Cerebellar cortex (tissue), 1 donor: ENCODE results near the gene KIFC1.

ENCODE experiments used
- DNase-seq: peaks from one replicate; pipeline ENCODE4 v3.0.0-alpha.2; 2015; ENCODE audit warnings: low spot score

The KIFC1 gene

GRCh38 chr6:33426590-33427511, 35.2 kb downstream of the KIFC1 start:
- no peak for DNase-seq

GRCh38 chr6:33427585-33428223, 36.1 kb downstream of the KIFC1 start:
- DNase-seq = peak; percentile 34

- DNase-seq = no peak
Measured at GRCh38 chr6:33428224-33428965, 36.8 kb downstream of the KIFC1 start.

- DNase-seq = no peak
Measured at GRCh38 chr6:33428966-33429749, 37.5 kb downstream of the KIFC1 start.

GRCh38 chr6:33429750-33430052, 38.1 kb downstream of the KIFC1 start:
- no peak for DNase-seq

GRCh38 chr6:33430334-33430733, 38.7 kb downstream of the KIFC1 start:
- DNase-seq = no peak

GRCh38 chr6:33430991-33431879, 39.6 kb downstream of the KIFC1 start:
- peak; percentile 77 for DNase-seq

- DNase-seq = no peak
Measured at GRCh38 chr6:33431880-33432541, 40.4 kb downstream of the KIFC1 start.

- no peak for DNase-seq
Measured at GRCh38 chr6:33432546-33432945, 40.9 kb downstream of the KIFC1 start.

- DNase-seq = no peak
Measured at GRCh38 chr6:33433001-33433543, 41.4 kb downstream of the KIFC1 start.

- no peak for DNase-seq
Measured at GRCh38 chr6:33433544-33434191, 42.0 kb downstream of the KIFC1 start.

GRCh38 chr6:33434961-33435360, 43.3 kb downstream of the KIFC1 start:
- DNase-seq = no peak

GRCh38 chr6:33437666-33438065, 46.0 kb downstream of the KIFC1 start:
- no peak for DNase-seq

- DNase-seq = no peak
Measured at GRCh38 chr6:33438978-33439594, 47.5 kb downstream of the KIFC1 start.

GRCh38 chr6:33439956-33440648, 48.5 kb downstream of the KIFC1 start:
- no peak for DNase-seq

- DNase-seq = no peak
Measured at GRCh38 chr6:33440649-33441309, 49.2 kb downstream of the KIFC1 start.

- DNase-seq = no peak
Measured at GRCh38 chr6:33441457-33441856, 49.8 kb downstream of the KIFC1 start.

- no peak for DNase-seq
Measured at GRCh38 chr6:33442283-33442682, 50.7 kb downstream of the KIFC1 start.
